Smooth muscle cell (in vitro differentiated cells): ENCODE data around the gene CALD1. TPM values are rescaled to one million over a fixed set of nuclear protein-coding genes. Genes with fewer than 3 reads are reported as not detected.

Experiments used
- DNase-seq: peaks from one replicate; lab custom pipeline; 2025; ENCODE audit not compliant: unreplicated experiment; lab: John Stamatoyannopoulos, UW
- H2AFZ ChIP-seq: fragments of 200-600 bp; sonication (generic); 2 replicates; pipeline ENCODE4 v1.6.0; 2016; ENCODE audit warnings: antibody characterized with exemption, low read depth, mild to moderate bottlenecking
- H3F3A ChIP-seq: fragments of 200-600 bp; sonication (generic); 2 replicates; pipeline ENCODE4 v1.6.0; 2017; ENCODE audit warnings: antibody characterized with exemption, low read depth
- H3K27ac ChIP-seq: fragments of 200-600 bp; sonication (generic); 2 replicates; pipeline ENCODE4 v1.5.1; 2016; ENCODE audit warnings: low read depth, mild to moderate bottlenecking
- H3K27me3 ChIP-seq: fragments of 200-600 bp; sonication (generic); 2 replicates; pipeline ENCODE4 v1.6.1; 2016; ENCODE audit warnings: low read depth, mild to moderate bottlenecking
- H3K36me3 ChIP-seq: fragments of 200-600 bp; sonication (generic); 2 replicates; pipeline ENCODE4 v1.5.1; 2016; ENCODE audit warnings: low read depth
- H3K4me1 ChIP-seq: fragments of 200-600 bp; sonication (generic); 2 replicates; pipeline ENCODE4 v1.5.1; 2016; ENCODE audit warnings: low read depth
- H3K4me2 ChIP-seq: fragments of 200-600 bp; sonication (generic); 2 replicates; pipeline ENCODE4 v1.6.0; 2016; ENCODE audit warnings: mild to moderate bottlenecking
- H3K4me3 ChIP-seq: fragments of 200-600 bp; sonication (generic); 2 replicates; pipeline ENCODE4 v1.5.1; 2016; ENCODE audit warnings: mild to moderate bottlenecking
- H3K79me2 ChIP-seq: fragments of 200-600 bp; sonication (generic); 2 replicates; pipeline ENCODE4 v1.6.0; 2016; ENCODE audit warnings: low read depth, mild to moderate bottlenecking
- H3K9ac ChIP-seq: fragments of 200-600 bp; sonication (generic); 2 replicates; pipeline ENCODE4 v1.6.0; 2016; ENCODE audit warnings: low read depth
- H3K9me3 ChIP-seq: fragments of 200-600 bp; sonication (generic); replicated peaks from 2 replicates; pipeline ENCODE4 v1.5.1; 2016; ENCODE audit warnings: low read depth
- H4K20me1 ChIP-seq: fragments of 200-600 bp; sonication (generic); 2 replicates; pipeline ENCODE4 v1.6.0; 2016; ENCODE audit warnings: low read depth
- CTCF ChIP-seq: fragments of 200-600 bp; sonication (generic); IDR thresholded peaks from 2 replicates; pipeline ENCODE4 v1.5.1; 2017; ENCODE audit warnings: borderline replicate concordance, mild to moderate bottlenecking, antibody characterized with exemption; ENCODE audit not compliant: insufficient read depth, poor library complexity, severe bottlenecking
- WGBS: methylation state at CpG from one replicate; pipeline ENCODE4 v1.1.7; 2016; ENCODE audit warnings: low lambda C conversion rate; 5-methylcytosine and 5-hydroxymethylcytosine counted together
- polyA plus RNA-seq: library from polyadenylated mRNA; unstranded; fragments of >200 nt; fragmentation: Nextera tagmentation; extraction: Ambion mirVana; gene quantifications from 2 replicates; pipeline ENCODE4 v1.2.1, GENCODE V29; 2016
- total RNA-seq: library from RNA; depleted of rRNA; stranded (reverse); fragments of >200 nt; gene quantifications from 2 replicates; pipeline ENCODE4 v1.2.3, GENCODE V29; 2014

Gene CALD1
- total and polyA plus RNA-seq, 2 experiments from 2014 or later: 948 to 1,552 TPM

- H2AFZ ChIP-seq: no peak overlapping the region
- peak overlapping the region; percentile 98 for H3K27ac ChIP-seq
- H3K27me3 ChIP-seq: no peaks in the 10 kb centered on the region
- peak overlapping the region; percentile 87 for H3K9ac ChIP-seq
- peak overlapping the region; percentile 86 for H3K4me2 ChIP-seq
- H3K9me3 ChIP-seq: no peaks in the 10 kb centered on the region
- TF ChIP-seq CTCF: no peak
- H3K4me3 ChIP-seq: peak overlapping the region; percentile 21
- peaks cover 31% of the 10 kb centered on the region for H4K20me1 ChIP-seq
- peaks cover 61% of the 10 kb centered on the region for H3K4me1 ChIP-seq
- DNase-seq: no peak
- 48% methylated on average over 1 of the region's 1 CpG for WGBS
- H3K36me3 ChIP-seq: no peaks in the 10 kb centered on the region
- H3F3A ChIP-seq: peaks cover 67% of the 10 kb centered on the region
- H3K79me2 ChIP-seq: peaks cover 94% of the 10 kb centered on the region
Observed at GRCh38 chr7:134825666-134826065, 46.2 kb downstream of the CALD1 start.

DNA sequence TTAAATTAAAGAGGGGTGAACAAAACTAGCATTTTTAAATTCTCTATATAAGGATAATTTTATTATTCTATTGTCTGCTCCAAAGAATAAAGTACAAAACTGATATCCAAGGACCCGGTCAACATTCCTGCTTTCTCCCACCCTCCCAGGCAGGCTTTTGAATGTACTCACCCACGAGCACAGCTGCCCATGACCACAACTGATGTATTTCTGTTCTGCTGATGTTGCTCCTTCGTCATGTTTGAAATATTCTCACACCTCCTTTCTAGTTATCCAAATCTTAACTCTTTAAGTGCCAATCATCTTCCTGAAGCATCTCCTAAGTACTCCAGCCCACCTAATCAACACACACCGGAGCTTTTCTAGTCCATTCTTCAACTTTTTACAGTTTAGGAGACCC, 46.7 kb downstream of the CALD1 start:
- Histone ChIP-seq H4K20me1 (peaks cover 36% of the 10 kb centered on the region), H3K9me3 (no peaks in the 10 kb centered on the region), H3K4me2 (peak overlapping the region; percentile 86), H3K4me1 (peaks cover 59% of the 10 kb centered on the region), H3K27ac (peak overlapping the region; percentile 98), H3K36me3 (no peaks in the 10 kb centered on the region), H3K4me3 (peak overlapping the region; percentile 21), H3K9ac (peak overlapping the region; percentile 87), H3K27me3 (no peaks in the 10 kb centered on the region), H2AFZ (no peak overlapping the region), H3F3A (peaks cover 71% of the 10 kb centered on the region), H3K79me2 (peaks cover 94% of the 10 kb centered on the region)
- TF ChIP-seq CTCF: no peak
- no peak for DNase-seq
- WGBS: 14% methylated on average over 4 of the region's 4 CpGs

GRCh38 chr7:134827436-134827835, 48.0 kb downstream of the CALD1 start:
- no peak overlapping the region for H3K9ac ChIP-seq
- H3F3A ChIP-seq: peaks cover 78% of the 10 kb centered on the region
- TF ChIP-seq CTCF: no peak
- H3K79me2 ChIP-seq: peaks cover 94% of the 10 kb centered on the region
- 95% methylated on average over 4 of the region's 4 CpGs for WGBS
- H3K36me3 ChIP-seq: no peaks in the 10 kb centered on the region
- no peaks in the 10 kb centered on the region for H3K27me3 ChIP-seq
- no peaks in the 10 kb centered on the region for H3K9me3 ChIP-seq
- peaks cover 56% of the 10 kb centered on the region for H3K4me1 ChIP-seq
- H3K4me2 ChIP-seq: peak overlapping the region; percentile 86
- H4K20me1 ChIP-seq: peaks cover 49% of the 10 kb centered on the region
- H3K27ac ChIP-seq: peak overlapping the region; percentile 98
- H3K4me3 ChIP-seq: no peak overlapping the region
- DNase-seq: no peak
- H2AFZ ChIP-seq: no peak overlapping the region

DNA sequence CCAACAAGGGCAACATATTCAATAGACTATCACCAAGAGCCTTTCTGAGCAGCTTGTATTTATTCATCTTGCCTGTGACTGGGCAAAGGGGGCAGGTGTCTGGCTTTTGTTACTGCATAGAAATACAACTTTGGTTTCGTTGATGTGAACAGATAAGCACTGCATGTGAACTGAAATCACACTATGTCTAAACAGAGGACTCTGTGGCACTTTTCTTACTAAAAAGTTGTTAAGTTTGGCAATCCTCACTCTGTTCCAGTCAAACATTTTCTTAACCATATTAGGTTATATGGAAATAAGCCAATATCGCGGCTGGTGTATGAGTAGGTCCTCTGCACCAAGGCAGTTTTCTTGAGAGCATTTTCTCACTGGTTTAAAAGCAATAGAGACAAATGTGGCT, 48.5 kb downstream of the CALD1 start:
- 51% methylated on average over 3 of the region's 3 CpGs for WGBS
- TF ChIP-seq CTCF: no peak
- peaks cover 78% of the 10 kb centered on the region for H3F3A ChIP-seq
- peaks cover 51% of the 10 kb centered on the region for H3K4me1 ChIP-seq
- peak overlapping the region; percentile 86 for H3K4me2 ChIP-seq
- no peaks in the 10 kb centered on the region for H3K9me3 ChIP-seq
- H3K27ac ChIP-seq: peak overlapping the region; percentile 98
- H4K20me1 ChIP-seq: peaks cover 53% of the 10 kb centered on the region
- no peaks in the 10 kb centered on the region for H3K27me3 ChIP-seq
- no peak for DNase-seq
- peaks cover 94% of the 10 kb centered on the region for H3K79me2 ChIP-seq
- H3K9ac ChIP-seq: no peak overlapping the region
- no peaks in the 10 kb centered on the region for H3K36me3 ChIP-seq
- no peak overlapping the region for H2AFZ ChIP-seq
- no peak overlapping the region for H3K4me3 ChIP-seq
